Neural progenitor cell (in vitro differentiated cells): ENCODE measurements around the gene NEB. TPM values are rescaled to one million over a fixed set of nuclear protein-coding genes. Genes with fewer than 3 reads are reported as not detected.

Experiments
- DNase-seq: peaks from one replicate; pipeline ENCODE4 v3.0.0-alpha.2; 2016; ENCODE audit warnings: low spot score
- H2AFZ ChIP-seq: fragments of 200-600 bp; sonication (generic); replicated peaks from 2 replicates; pipeline ENCODE4 v1.6.1; 2016; ENCODE audit warnings: antibody characterized with exemption
- H3F3A ChIP-seq: fragments of 200-600 bp; sonication (generic); 2 replicates; pipeline ENCODE4 v1.6.1; 2016; ENCODE audit warnings: antibody characterized with exemption, low read depth
- H3K27ac ChIP-seq: fragments of 200-600 bp; sonication (generic); 2 replicates; pipeline ENCODE4 v1.5.1; 2016; ENCODE audit warnings: mild to moderate bottlenecking
- H3K27me3 ChIP-seq: fragments of 200-600 bp; sonication (generic); 2 replicates; pipeline ENCODE4 v1.6.1; 2016; ENCODE audit warnings: mild to moderate bottlenecking, moderate library complexity
- H3K36me3 ChIP-seq: fragments of 200-600 bp; sonication (generic); 2 replicates; pipeline ENCODE4 v1.5.1; 2016
- H3K4me1 ChIP-seq: fragments of 200-600 bp; sonication (generic); 2 replicates; pipeline ENCODE4 v1.6.1; 2016; ENCODE audit warnings: mixed run types
- H3K4me2 ChIP-seq: fragments of 200-600 bp; sonication (generic); 2 replicates; pipeline ENCODE4 v1.6.1; 2016
- H3K4me3 ChIP-seq: fragments of 200-600 bp; sonication (generic); 2 replicates; pipeline ENCODE4 v1.5.1; 2016
- H3K79me2 ChIP-seq: fragments of 200-600 bp; sonication (generic); 2 replicates; pipeline ENCODE4 v1.6.1; 2016; ENCODE audit warnings: low read depth
- H3K9ac ChIP-seq: fragments of 200-600 bp; sonication (generic); 2 replicates; pipeline ENCODE4 v1.6.1; 2016
- H3K9me3 ChIP-seq: fragments of 200-600 bp; sonication (generic); 2 replicates; pipeline ENCODE4 v1.5.1; 2016; ENCODE audit warnings: low read depth
- H4K20me1 ChIP-seq: fragments of 200-600 bp; sonication (generic); 2 replicates; pipeline ENCODE4 v1.6.1; 2016; ENCODE audit warnings: low read depth
- H3K27ac Mint-ChIP-seq: 3 replicates; pipeline ENCODE4 v1.8.0; 2021; ENCODE audit warnings: mixed read lengths
- H3K27me3 Mint-ChIP-seq: 2 replicates; pipeline ENCODE4 v1.8.0; 2022; ENCODE audit warnings: low read depth, mild to moderate bottlenecking, inconsistent platforms, moderate library complexity, mixed read lengths; ENCODE audit not compliant: insufficient read depth
- H3K36me3 Mint-ChIP-seq: 3 replicates; pipeline ENCODE4 v1.8.0; 2021; ENCODE audit warnings: mixed read lengths
- H3K4me1 Mint-ChIP-seq: 3 replicates; pipeline ENCODE4 v1.8.0; 2021; ENCODE audit warnings: mixed read lengths
- H3K4me3 Mint-ChIP-seq: 3 replicates; pipeline ENCODE4 v1.8.0; 2021; ENCODE audit warnings: mild to moderate bottlenecking, moderate library complexity, mixed read lengths
- H3K9me3 Mint-ChIP-seq: 3 replicates; pipeline ENCODE4 v1.8.0; 2020; ENCODE audit warnings: mixed read lengths
- EZH2 ChIP-seq: fragments of 200-600 bp; sonication (generic); IDR thresholded peaks from 2 replicates; pipeline ENCODE4 v1.6.1; 2017; ENCODE audit warnings: antibody characterized with exemption, mild to moderate bottlenecking, moderate library complexity
- EZH2phosphoT487 ChIP-seq: fragments of 200-600 bp; sonication (generic); IDR thresholded peaks from 2 replicates; pipeline ENCODE4 v1.6.1; 2017; ENCODE audit warnings: antibody characterized with exemption
- total RNA-seq: library from RNA; depleted of rRNA; stranded (reverse); fragments of >200 nt; gene quantifications from 2 replicates; pipeline ENCODE4 v1.2.3, GENCODE V29; 2015; ENCODE audit warnings: low replicate concordance
- TF ChIP-seq, protein P1 (sequence below): fragments of 200-600 bp; sonication (generic); IDR thresholded peaks from 2 replicates; pipeline ENCODE4 v1.5.1; 2017; ENCODE audit warnings: antibody characterized with exemption, mild to moderate bottlenecking

Gene NEB
- total RNA-seq, 1 donor from 2014 or later, result 0.49 TPM

DNA sequence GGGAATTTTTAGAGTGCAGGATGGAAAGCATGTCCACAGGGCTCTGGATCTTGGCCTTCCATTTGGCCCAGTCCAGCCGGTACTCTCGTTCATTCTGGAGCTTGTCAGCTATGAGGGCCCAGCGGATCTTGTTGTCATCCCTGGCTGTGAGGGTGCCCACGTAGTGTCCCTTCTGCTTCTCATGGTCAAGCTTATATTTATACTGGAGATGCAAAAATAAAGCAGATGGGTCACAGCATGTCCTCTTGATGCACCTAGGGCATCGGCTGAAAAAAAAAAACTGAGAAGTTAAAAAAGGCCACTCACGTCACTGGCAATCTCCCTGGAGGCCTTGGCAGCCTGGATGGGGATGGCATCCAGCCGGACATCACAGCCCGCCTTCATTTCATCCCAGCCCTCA lies 164.1 kb downstream of the NEB start:
- Mint-ChIP-seq H3K4me3 (no peak overlapping the region), H3K9me3 (no peaks in the 10 kb centered on the region), H3K4me1 (no peaks in the 10 kb centered on the region), H3K36me3 (no peaks in the 10 kb centered on the region), H3K27me3 (no peaks in the 10 kb centered on the region), H3K27ac (no peak overlapping the region)
- no peak for DNase-seq
- Histone ChIP-seq H3K4me2 (no peak overlapping the region), H3K79me2 (no peaks in the 10 kb centered on the region), H3K9me3 (no peaks in the 10 kb centered on the region), H3F3A (no peaks in the 10 kb centered on the region), H3K4me3 (no peak overlapping the region), H2AFZ (no peak overlapping the region), H3K27me3 (no peaks in the 10 kb centered on the region), H3K4me1 (no peaks in the 10 kb centered on the region), H3K27ac (no peak overlapping the region), H4K20me1 (no peaks in the 10 kb centered on the region), H3K36me3 (no peaks in the 10 kb centered on the region), H3K9ac (no peak overlapping the region)
- TF ChIP-seq EZH2 (no peak), EZH2phosphoT487 (no peak)
- TF ChIP-seq, protein P1, sequence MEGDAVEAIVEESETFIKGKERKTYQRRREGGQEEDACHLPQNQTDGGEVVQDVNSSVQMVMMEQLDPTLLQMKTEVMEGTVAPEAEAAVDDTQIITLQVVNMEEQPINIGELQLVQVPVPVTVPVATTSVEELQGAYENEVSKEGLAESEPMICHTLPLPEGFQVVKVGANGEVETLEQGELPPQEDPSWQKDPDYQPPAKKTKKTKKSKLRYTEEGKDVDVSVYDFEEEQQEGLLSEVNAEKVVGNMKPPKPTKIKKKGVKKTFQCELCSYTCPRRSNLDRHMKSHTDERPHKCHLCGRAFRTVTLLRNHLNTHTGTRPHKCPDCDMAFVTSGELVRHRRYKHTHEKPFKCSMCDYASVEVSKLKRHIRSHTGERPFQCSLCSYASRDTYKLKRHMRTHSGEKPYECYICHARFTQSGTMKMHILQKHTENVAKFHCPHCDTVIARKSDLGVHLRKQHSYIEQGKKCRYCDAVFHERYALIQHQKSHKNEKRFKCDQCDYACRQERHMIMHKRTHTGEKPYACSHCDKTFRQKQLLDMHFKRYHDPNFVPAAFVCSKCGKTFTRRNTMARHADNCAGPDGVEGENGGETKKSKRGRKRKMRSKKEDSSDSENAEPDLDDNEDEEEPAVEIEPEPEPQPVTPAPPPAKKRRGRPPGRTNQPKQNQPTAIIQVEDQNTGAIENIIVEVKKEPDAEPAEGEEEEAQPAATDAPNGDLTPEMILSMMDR, result no peak

DNA sequence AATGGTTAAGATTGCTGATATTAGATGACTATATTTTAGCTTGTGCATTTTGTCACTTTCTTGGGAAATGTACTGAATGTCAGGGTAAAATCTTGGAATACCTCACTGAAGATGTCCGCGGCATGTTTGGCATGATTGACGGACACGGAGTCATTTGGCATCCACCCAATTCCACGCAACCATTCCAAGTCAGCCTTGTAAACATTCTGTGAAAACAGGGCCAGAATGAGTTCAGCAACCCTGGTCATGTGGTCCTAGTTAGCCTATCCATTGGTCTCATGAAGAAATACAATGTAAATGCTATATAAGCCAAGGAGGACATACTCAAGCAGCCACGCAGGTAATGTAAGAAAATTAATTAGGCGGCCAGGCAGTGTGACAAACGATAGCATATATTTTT lies 165.1 kb downstream of the NEB start:
- Histone ChIP-seq H3K4me1 (no peaks in the 10 kb centered on the region), H3K9ac (no peak overlapping the region), H3K4me3 (no peak overlapping the region), H3K27ac (no peak overlapping the region), H3K27me3 (no peaks in the 10 kb centered on the region), H2AFZ (no peak overlapping the region), H3K4me2 (no peak overlapping the region), H3K79me2 (no peaks in the 10 kb centered on the region), H3K9me3 (no peaks in the 10 kb centered on the region), H3F3A (no peaks in the 10 kb centered on the region), H4K20me1 (no peaks in the 10 kb centered on the region), H3K36me3 (no peaks in the 10 kb centered on the region)
- DNase-seq, result no peak
- H3K4me3 Mint-ChIP-seq, result no peak overlapping the region
- TF ChIP-seq EZH2 (no peak), EZH2phosphoT487 (no peak)
- TF ChIP-seq, protein P1, result no peak
- H3K27ac Mint-ChIP-seq, result no peak overlapping the region
- no peaks in the 10 kb centered on the region for H3K4me1 Mint-ChIP-seq
- no peaks in the 10 kb centered on the region for H3K27me3 Mint-ChIP-seq
- no peaks in the 10 kb centered on the region for H3K9me3 Mint-ChIP-seq
- no peaks in the 10 kb centered on the region for H3K36me3 Mint-ChIP-seq

DNA sequence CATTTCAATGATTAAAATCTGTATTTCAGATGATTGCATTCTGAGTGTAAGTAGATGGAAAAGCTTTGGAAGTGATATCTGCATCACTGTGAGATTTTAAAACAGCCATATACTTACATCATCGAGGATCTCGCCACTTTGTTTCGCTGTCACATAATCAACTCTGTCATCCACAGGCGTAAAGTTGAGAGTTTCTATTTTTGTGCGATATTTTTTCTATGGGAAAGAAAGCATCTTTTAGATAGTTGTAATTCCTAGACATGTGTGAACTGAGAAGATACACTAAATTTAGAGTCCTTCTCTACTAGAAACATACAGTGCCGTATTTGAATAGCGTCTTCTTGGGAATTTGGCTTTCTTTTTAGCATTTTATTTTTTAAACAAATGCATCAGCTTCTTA lies 165.8 kb downstream of the NEB start:
- no peaks in the 10 kb centered on the region for H3K36me3 Mint-ChIP-seq
- H3K4me3 Mint-ChIP-seq, result no peak overlapping the region
- H3K9me3 Mint-ChIP-seq, result no peaks in the 10 kb centered on the region
- Histone ChIP-seq H3K4me3 (no peak overlapping the region), H3K4me1 (no peaks in the 10 kb centered on the region), H3K9ac (no peak overlapping the region), H4K20me1 (no peaks in the 10 kb centered on the region), H3K79me2 (no peaks in the 10 kb centered on the region), H3K9me3 (no peaks in the 10 kb centered on the region), H2AFZ (no peak overlapping the region), H3K4me2 (no peak overlapping the region), H3K27ac (no peak overlapping the region), H3K27me3 (no peaks in the 10 kb centered on the region), H3F3A (no peaks in the 10 kb centered on the region), H3K36me3 (no peaks in the 10 kb centered on the region)
- H3K27ac Mint-ChIP-seq, result no peak overlapping the region
- TF ChIP-seq EZH2phosphoT487 (no peak), EZH2 (no peak)
- TF ChIP-seq, protein P1, result no peak
- no peaks in the 10 kb centered on the region for H3K4me1 Mint-ChIP-seq
- H3K27me3 Mint-ChIP-seq, result no peaks in the 10 kb centered on the region
- no peak for DNase-seq

DNA sequence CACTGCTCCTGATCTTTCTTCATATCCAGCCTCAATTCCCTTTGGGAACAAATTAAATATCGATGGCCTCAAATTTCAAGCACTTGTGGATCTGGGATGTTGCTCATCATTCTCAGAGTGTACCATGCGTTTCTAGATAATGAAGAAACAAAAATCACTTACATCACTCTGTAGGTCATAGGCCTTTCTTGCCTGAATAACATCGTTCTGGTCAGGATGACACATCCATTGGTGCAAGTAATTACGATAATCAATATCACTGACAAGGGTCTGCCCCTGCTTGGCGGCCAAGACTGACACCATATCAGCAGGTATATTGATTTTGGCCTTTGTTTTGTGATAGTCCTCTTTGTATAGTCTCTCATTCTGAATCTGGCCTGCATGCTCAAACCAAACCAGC lies 167.3 kb downstream of the NEB start:
- no peak overlapping the region for H3K4me2 ChIP-seq
- DNase-seq, result no peak
- H2AFZ ChIP-seq, result no peak overlapping the region
- H3K9me3 ChIP-seq, result no peaks in the 10 kb centered on the region
- H3K4me3 ChIP-seq, result no peak overlapping the region
- no peak overlapping the region for H3K9ac ChIP-seq
- Mint-ChIP-seq H3K27ac (no peak overlapping the region), H3K9me3 (no peaks in the 10 kb centered on the region), H3K4me3 (no peak overlapping the region), H3K4me1 (no peaks in the 10 kb centered on the region), H3K27me3 (no peaks in the 10 kb centered on the region), H3K36me3 (no peaks in the 10 kb centered on the region)
- no peaks in the 10 kb centered on the region for H3F3A ChIP-seq
- H3K36me3 ChIP-seq, result no peaks in the 10 kb centered on the region
- no peaks in the 10 kb centered on the region for H3K27me3 ChIP-seq
- no peak overlapping the region for H3K27ac ChIP-seq
- no peaks in the 10 kb centered on the region for H3K4me1 ChIP-seq
- H4K20me1 ChIP-seq, result no peaks in the 10 kb centered on the region
- no peaks in the 10 kb centered on the region for H3K79me2 ChIP-seq
- TF ChIP-seq, protein P1, result no peak
- TF ChIP-seq EZH2phosphoT487 (no peak), EZH2 (no peak)
